GM19239 (cell line): ENCODE measurements around the gene XRCC5.
A peak's percentile ranks its signal among the peaks of the same experiment; 100 is the strongest.
"Not testable (repeated sequence)": the region's sequence is repeated elsewhere in the genome, so short reads cannot be mapped to it uniquely, and the experiment has no call there.

Source experiments
- DNase-seq: peaks from one replicate; pipeline ENCODE4 v3.0.0; 2011; ENCODE audit warnings: low spot score; ENCODE audit not compliant: insufficient read length
- FAIRE-seq: peaks from 2 replicates; lab custom pipeline; 2011; peaks lifted over from hg19 to GRCh38; lab: Jason Lieb, UNC

Gene XRCC5

DNA sequence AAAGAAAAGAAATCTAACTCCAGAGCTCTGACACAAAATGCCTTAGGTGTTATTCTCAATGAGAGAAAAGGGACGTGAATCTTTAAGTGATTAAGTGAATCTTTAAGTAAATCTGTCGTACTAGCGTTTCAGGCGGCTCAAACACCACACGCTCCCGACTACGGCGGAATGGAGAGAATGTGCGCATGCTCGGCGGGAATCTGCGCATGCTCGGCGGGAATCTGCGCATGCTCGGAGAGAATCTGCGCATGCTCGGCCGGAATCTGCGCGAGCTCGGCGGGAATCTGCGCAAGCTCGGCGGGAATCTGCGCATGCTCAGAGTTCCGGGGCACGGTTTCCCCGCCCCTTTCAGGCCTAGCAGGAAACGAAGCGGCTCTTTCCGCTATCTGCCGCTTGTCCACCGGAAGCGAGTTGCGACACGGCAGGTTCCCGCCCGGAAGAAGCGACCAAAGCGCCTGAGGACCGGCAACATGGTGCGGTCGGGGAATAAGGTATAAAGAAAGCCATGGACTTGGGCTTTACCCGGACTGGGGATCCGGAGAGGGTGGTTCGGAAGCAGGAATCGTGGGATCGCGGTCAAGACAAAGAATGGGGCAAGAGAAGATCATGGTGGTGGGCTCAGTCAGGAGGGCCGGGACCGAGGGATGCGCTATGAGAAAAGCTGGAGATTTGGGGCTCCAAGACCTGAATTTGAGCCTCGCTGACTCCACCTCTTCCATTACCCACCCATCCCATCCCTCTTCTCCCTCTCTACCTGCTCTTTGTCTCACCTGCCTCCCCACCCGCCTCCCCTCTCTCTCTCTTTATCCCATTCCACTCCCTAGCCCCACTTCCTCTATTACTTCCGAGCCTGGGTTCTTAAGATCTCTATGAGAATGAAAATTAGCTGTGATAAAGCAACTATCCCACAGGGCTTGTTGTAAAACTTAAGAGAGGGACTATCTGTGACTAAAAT is at the start of gene XRCC5:
Gene XRCC5, plus strand, starts transcription at position 382 of the 955 bp plus-strand sequence. Its CDS starts 89 bp downstream, at position 471.
- DNase-seq = peak; percentile 58
- FAIRE-seq = peak; percentile 98

DNA sequence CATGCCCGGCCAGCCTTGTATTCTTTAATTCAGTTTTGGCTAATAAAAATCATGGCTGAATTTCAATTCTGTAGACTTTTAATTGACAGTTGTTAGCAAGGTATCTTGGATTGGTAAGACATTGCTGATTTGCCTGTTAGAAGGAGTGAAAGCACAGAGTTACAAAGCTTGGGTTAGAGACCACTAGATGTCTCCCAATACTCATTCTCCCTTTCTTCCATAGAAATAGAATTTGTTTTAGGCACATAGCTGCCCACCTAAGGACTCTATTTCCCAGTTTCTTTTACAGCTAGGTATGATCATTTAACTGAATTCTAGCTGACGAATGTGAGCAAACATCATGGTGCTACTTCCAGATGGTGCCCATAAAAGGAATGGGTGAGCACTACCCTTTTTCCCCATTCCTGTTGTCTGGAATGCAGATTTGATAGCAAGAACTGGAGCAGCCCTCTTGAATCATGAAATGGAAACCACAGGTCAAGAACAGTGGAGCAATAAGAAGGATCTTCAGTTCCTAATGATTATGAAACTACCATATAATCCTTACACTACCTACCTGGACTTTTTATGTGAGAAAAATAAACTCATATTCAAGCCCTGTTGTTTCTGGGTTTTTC is 45.0 kb upstream of the XRCC5 start:
- no peak for FAIRE-seq
- DNase-seq = no peak

DNA sequence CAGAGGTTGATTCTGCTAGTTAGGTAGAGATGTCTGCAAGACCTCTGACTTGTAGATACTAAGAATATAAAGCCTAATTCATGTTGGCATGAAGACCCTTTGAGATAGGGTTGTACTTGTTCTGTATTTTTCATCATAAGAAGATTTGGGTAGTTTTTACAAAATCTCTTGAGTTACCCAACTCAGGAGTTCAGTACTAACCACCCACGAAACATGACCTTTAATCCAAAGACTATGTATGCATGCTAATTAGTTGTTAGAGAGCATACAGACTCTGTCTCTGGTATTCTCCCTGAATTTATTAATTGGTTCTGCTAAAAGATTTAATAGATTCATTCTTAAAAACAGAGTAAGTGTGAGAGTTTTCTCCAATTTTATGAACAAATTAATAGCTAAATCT is 44.5 kb upstream of the XRCC5 start:
- DNase-seq (no peak), FAIRE-seq (no peak)

DNA sequence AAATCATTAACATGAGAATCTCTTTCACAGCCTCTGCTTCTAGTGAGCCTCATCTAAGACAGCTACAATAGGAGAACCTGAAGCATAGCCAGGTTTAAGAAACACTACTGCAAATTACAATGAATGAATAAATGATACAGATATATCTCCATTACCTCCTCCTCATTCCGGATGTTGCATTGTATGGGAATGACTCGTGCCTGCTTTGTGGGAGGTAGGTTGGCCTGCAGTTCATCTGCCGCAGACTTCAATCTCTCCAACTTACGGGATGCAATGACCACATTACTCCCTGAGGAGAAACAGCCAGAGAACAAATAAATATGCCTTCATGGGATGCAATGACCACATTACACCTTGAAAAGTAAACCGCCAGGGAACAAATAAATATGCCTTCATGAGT is 42.9 kb upstream of the XRCC5 start:
- DNase-seq (no peak), FAIRE-seq (no peak)

DNA sequence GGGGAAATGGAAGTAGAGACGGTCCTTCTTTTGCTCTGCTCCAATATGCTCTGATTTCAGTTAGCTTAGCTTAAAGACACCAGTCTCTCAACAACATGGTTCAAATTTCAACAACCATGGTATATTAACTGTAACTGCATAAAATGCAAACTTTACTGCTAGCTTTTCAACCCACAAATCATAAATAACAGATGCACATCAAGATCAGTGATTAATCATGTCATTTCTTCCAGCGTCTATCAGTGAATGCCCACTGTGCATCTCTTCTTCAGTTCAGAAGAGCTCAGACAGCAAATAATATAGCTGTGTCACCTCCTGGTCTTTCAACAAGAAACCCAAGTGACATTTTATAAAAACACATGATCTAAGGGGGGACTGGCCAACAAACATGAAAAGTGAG is 40.1 kb upstream of the XRCC5 start:
- DNase-seq = no peak
- no peak for FAIRE-seq

DNA sequence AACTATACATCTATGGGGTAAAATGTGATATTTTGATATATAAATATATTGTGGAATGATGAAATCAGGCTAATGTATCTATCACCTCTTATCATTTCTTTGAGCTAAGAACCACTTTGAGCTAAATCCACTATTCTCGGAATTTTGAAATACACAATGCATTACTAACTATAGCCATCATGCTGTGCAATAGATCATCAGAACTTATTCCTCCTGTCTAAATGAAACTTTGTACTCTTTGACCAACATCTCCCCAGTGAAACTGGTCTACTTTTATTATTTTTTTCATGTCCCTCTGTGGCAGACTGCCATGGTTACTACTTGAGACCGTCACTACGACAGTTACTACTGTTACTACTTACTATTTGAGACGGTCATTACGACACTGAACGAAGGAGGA is 39.0 kb upstream of the XRCC5 start:
- no peak for DNase-seq
- no peak for FAIRE-seq

DNA sequence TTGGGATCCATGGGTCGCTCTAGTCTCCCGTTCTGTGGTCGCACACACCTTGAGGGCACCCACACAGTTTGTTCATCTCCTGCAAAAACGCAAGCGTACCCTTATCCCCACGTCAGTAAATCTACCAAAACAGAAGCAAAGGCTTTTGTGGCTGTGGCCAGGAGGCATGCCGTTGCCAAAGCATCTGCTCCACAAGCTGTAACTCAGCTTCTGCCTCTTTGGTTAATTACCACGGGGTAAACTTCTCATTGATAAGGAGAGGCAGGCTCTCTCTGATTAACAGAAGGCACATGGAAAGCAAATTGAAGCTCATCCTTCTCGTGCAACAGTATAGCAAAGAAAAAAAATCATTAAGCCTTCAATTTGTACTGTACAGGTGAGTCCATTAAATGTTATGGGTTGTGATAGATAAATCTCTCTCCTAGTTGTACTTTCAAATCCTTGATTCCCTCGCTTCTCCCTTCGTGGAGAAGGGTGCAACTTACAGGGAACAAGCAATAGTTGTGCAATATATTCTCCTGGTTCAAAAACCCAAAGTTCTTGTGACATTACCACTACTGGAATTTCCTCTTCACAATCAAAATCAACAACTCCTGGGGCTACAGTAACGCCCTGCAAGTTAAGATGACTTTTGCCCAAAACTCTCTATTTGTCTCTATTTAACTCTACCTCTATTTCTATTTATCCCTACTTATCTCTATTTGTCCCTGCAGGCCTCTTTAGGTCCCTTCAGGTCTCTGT is 37.9 kb upstream of the XRCC5 start:
- DNase-seq (no peak), FAIRE-seq (no peak)

DNA sequence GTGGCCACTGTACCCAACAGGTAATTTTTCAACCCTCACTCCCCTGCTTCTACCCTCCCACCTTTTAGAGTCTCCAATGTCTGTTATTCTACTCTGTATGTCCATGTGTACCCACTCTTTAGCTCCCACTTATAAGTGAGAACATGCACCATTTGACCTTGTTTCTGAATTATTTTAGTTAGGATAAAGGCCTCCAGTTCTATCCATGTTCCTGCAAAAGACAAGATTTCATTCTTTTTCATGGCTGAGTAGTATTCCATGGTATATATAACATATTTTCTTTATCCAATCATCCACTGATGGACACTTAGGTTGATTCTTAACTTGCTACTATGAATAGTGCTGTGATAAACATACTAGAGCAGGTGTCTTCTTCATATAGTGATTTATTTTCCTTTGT is 36.7 kb upstream of the XRCC5 start:
- FAIRE-seq = no peak
- DNase-seq = no peak

DNA sequence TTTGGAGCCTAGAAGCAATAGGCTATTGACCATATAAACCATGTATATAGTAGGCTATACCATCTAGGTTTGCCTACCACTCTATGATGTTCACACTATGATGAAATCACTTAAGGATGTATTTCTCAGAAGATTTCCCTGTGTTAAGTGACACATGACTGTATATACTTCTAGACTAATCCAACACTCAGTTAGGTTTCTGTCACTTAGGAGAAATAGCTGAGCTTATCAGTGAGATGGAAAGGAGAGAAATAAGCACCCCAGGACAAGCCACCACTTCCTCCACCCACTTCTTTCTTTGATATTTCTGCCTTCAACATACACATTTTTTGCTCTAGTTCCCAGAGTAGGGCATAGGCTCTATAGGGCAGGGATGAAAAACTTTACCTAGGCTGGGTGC is 35.4 kb upstream of the XRCC5 start:
- no peak for DNase-seq
- no peak for FAIRE-seq

DNA sequence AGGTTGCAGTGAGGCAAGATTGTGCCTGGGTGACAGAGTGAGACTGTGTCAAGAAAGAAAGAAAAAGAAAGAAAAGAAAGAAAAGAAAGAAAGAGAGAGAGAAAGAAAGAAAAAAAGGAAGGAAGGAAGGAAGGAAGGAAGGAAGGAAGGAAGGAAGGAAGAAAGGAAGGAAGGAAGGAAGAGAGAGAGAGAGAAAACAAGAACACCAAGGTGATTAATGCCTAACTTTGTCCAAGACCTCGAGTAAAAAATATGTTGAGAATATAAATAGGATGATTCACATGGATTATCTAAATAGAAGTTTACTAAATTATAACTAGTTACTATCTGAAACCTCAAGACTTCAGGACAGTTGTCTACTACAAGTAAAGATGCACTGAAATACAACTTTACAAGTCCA is 34.8 kb upstream of the XRCC5 start:
- FAIRE-seq (no peak), DNase-seq (no peak)

DNA sequence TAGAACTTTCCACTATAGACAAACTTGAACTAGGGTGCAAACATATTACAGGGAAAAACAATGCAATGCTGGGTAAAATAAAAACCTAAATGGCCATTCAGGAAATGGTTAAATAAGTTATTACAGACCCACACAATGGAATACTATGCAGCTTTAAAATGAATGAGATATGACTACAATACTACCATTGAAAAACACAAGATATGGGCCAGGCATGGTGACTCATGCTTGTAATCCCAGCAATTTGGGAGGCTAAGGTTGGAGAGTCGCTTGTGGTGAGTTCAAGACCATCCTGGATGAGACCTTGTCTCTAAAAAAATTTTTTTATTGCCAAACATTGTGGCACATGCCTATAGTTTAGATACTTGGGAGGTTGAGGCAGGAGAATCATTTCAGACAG is 34.4 kb upstream of the XRCC5 start:
- no peak for DNase-seq
- no peak for FAIRE-seq

DNA sequence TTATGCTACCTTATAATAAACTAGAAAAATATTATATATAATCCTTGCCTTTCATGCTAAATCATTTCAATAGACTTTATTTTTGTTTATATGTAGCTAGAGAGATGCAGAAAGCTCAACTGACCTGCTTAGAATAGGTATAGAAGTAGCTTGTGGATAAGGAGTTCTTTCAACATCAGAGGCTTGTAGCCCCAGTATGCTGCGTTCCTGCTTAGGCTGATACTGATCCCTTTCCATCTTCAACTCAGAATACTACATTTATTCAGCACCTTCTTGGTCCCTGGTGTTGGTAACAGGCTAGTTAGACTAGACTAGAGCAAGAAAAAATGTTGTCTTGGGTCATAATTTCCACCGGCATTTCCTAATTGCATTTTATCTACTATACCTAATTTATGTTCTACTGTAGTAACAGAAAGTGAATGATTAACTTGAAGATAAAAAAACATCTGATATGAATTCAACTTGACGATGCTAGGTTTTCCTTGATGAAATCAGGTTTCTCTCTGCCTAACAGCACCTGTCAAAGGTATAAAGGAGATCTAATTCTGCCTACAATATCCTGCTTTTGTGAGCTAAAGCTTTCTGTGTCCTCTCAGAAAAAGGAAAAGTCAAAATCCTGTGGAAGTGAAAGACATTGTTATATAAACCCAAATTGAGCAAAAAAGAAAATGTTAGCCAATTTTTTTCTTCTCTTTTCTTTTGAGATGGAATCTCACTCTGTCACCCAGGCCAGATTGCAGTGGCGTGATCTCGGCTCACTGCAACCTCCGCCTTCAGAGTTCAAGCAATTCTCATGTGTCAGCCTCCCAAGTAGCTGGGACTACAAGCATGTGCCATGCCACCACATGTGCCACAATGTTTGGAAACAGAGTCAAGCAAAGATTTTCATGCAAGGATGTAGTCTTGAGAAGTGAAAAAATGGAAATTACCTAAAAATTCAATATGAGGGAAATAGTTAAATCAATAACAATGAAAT is 33.4 kb upstream of the XRCC5 start:
- DNase-seq = no peak
- no peak for FAIRE-seq

DNA sequence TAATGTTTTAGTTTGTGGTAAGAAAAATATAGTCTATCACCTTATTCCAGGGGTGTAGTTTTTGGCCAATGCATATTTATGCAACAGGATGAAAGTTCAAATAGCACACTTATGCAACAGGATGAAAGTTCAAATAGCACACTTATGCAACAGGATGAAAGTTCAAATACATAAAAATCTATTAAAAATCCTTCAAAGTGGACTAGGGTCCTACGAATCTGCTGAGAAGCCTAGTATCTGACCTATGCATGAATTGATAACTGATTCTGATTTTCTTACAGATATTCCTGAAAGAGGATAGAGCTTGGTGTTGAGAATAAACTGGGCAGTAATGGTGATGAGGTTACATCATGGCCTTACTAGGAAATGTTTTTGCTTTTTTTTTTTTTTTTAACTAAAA is 30.4 kb upstream of the XRCC5 start:
- DNase-seq (no peak), FAIRE-seq (no peak)

DNA sequence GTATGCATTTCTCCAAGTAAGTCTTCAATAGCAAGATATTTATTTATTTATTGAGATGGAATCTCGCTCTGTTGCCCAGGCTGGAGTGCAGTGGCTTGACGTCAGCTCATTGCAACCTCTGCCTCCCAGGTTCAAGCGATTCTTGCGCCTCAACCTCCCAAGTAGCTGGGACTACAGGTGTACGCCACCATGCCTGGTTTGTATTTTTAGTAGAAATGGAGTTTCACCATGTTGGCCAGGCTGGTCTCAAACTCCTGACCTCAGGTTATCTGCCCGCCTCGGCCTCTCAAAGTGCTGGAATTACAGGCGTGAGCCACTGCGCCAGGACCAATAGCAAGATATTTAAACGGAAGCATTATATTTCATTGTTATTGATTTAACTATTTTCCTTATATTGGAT is 29.1 kb upstream of the XRCC5 start:
- not testable (repeated sequence) for FAIRE-seq, DNase-seq

DNA sequence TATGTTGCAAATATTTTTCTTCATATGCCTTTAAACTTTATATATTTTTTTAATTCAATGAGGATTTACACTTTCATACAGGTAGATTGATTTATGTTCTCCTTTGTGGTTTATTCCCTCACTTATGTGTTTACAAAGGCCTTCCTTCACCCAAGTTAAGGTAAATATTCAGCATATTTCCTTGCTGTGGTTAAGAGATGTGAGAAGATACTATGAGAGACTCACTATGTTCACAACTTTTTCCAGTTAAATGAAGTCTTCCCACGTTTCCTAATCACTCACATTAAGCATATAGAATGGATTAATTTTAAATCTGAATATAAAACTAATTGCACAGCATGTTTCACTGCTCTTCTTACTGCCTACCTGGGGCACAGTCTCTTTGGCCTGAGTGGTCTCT is 28.1 kb upstream of the XRCC5 start:
- no peak for DNase-seq

DNA sequence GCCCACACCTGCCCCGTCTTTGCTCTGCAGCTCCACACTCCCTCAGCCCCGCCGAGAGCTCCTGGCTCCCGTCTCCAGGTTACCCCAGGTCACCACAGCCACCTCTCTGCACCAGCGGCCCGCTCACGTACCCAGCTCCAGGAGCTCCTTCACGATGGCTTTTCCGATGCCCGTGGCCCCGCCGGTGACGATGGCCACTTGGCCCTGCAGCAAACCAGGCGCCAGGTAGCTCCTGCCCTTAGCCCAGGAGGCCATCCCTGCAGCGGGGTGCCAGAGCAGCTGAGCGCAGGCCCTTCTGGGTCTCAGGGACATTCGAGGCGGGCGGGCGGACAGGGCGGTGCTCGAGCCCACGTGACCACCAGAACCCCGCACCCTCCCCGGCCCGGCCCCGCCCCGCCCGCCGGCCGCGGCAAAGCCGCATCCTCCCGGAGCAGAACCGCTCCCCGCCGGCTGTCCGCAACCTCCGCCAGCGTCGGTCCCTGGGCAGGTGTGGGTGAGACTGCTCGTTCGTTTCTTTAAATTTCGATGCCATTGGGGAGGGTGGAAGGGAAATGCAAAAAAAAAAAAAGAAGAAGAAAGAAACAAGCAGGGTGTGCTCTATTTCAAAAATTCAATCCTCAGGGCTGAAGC is 27.5 kb upstream of the XRCC5 start, which contains the start of the genes PECR and TMEM169:
Gene PECR, minus strand, starts transcription at position 323 of the 630 bp plus-strand sequence. Its CDS starts 68 bp downstream, at position 255.
Gene TMEM169, plus strand, starts transcription at position 433 of the 630 bp plus-strand sequence. CDS start 14,045 bp downstream, outside the sequence.
- DNase-seq = peak; percentile 79
- FAIRE-seq = peak; percentile 28

More for the DNA sequence above, 28.1 kb upstream of the XRCC5 start:
- peak; percentile 21 for FAIRE-seq

DNA sequence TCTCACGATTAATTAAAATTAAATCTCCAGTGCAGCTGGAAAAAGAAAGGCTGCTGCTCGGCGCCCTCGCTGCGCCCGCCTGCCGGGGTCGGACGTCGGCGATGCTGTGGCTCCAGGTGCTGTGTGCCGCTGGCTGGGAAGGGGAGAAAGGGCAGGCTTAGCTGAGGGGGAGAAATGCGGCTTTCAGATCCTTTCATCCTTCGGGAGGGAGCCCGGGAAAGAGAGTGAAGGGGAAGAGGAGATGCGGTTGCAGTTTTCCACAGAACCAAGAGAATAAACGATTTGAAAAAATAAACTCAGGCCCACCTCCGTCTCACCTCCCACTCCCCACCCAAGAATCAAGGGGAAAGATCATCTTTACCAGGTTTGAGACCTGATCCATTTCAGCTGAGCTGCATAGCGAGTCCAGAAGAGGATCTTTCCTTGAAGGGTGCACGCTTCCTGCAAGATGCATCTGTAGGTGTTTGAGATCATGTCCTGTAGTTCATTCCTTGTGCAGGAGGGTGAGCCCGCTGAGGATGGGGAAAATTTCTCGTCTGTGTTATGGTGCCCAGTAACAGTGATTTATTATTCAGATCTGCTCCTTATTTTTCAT is 26.9 kb upstream of the XRCC5 start:
- DNase-seq (no peak), FAIRE-seq (no peak)

DNA sequence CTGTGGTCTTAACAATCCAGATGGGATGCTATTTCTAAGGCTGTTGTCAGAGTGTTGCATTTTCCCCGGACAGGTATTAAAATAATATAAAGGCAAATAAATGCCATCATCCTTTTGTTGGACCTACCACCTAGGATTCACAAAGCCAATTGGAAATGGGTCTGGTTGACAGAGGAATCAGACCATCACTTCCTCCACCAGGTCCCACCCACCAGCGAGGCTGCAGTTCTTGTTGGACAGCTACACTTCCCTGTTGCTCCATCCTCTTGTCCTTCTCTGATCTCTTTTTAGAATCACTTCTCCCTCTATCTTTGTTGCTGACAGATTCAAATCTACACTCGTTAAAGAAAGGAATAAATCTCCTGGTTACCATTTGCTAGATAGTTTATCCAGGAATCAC is 26.3 kb upstream of the XRCC5 start:
- FAIRE-seq (no peak), DNase-seq (no peak)
